Caco-2 (cell line): ENCODE results near the gene SERPINB13. TPM values are rescaled to one million over a fixed set of nuclear protein-coding genes. Genes with fewer than 3 reads are reported as not detected.

Experiments used
- BruUV-seq: library from RNA; stranded (reverse); fragments of 400-500 nt; replicated peaks from 2 replicates; lab custom pipeline; 2021; lab: Mats Ljungman, UMichigan
- CTCF ChIA-PET: fragments of 300-600 bp; sonication (Branson Sonifier 250); formaldehyde crosslinking; loops from one replicate; lab custom pipeline; 2022; ENCODE audit warnings: antibody characterized with exemption; lab: Charles Lee
- POLR2A ChIA-PET: fragments of 300-600 bp; sonication (Branson Sonifier 250); formaldehyde crosslinking; loops from one replicate; lab custom pipeline; 2022; ENCODE audit warnings: antibody characterized with exemption; lab: Charles Lee
- DNase-seq, 2 experiments: peaks; one replicate each; pipeline versions ENCODE4 v3.0.0 to v3.0.0-alpha.2; 2020 to 2022
- H3K27me3 ChIP-seq: replicated peaks from 2 replicates; pipeline ENCODE4 v1.6.0; 2011; ENCODE audit warnings: low read length; ENCODE audit not compliant: control insufficient read depth, insufficient read depth
- H3K36me3 ChIP-seq: 2 replicates; pipeline ENCODE4 v1.5.1; 2011; ENCODE audit warnings: low read length; ENCODE audit not compliant: control insufficient read depth, insufficient read depth
- H3K4me1 ChIP-seq: fragments of 250-450 bp; sonication (Bioruptor Pico); 2 replicates; pipeline ENCODE4 v1.5.1; 2020; ENCODE audit warnings: mild to moderate bottlenecking
- H3K4me3 ChIP-seq: 2 replicates; pipeline ENCODE4 v1.5.1; 2011; ENCODE audit warnings: low read depth, mild to moderate bottlenecking, control low read depth, low read length
- H3K9me3 ChIP-seq: fragments of 250-450 bp; sonication (Bioruptor Pico); 2 replicates; pipeline ENCODE4 v1.5.1; 2020; ENCODE audit warnings: mild to moderate bottlenecking, moderate library complexity
- H3K27ac Mint-ChIP-seq: one replicate; pipeline ENCODE4 v1.8.0; 2022; ENCODE audit warnings: mixed read lengths; ENCODE audit not compliant: unreplicated experiment
- H3K27me3 Mint-ChIP-seq: one replicate; pipeline ENCODE4 v1.8.0; 2022; ENCODE audit warnings: mixed read lengths; ENCODE audit not compliant: insufficient read depth, unreplicated experiment
- H3K36me3 Mint-ChIP-seq: one replicate; pipeline ENCODE4 v1.8.0; 2022; ENCODE audit warnings: mild to moderate bottlenecking, mixed read lengths; ENCODE audit not compliant: insufficient read depth, unreplicated experiment
- H3K4me1 Mint-ChIP-seq: one replicate; pipeline ENCODE4 v1.8.0; 2022; ENCODE audit warnings: low read depth, mixed read lengths; ENCODE audit not compliant: unreplicated experiment
- H3K4me3 Mint-ChIP-seq: one replicate; pipeline ENCODE4 v1.8.0; 2022; ENCODE audit warnings: mild to moderate bottlenecking, moderate library complexity, mixed read lengths; ENCODE audit not compliant: unreplicated experiment
- H3K9me3 Mint-ChIP-seq: one replicate; pipeline ENCODE4 v1.8.0; 2022; ENCODE audit warnings: mixed read lengths; ENCODE audit not compliant: unreplicated experiment
- CTCF ChIP-seq, 2 experiments: fragments of 200-600 bp in 1 of 2; IDR thresholded peaks; 1 replicate in 1 of 2; 2 replicates in 1 of 2; pipeline versions ENCODE4 v1.5.1 to v1.8.0; 2011 to 2022; ENCODE audit warnings: antibody characterized with exemption in 1 of 2, control low read depth in 1 of 2, inconsistent platforms in 1 of 2, low read depth in 1 of 2, low read length in 1 of 2, mild to moderate bottlenecking in 1 of 2, moderate library complexity in 1 of 2; ENCODE audit not compliant: insufficient read depth in 1 of 2, severe bottlenecking in 1 of 2, unreplicated experiment in 1 of 2
- intact Hi-C: fragments of 100-400 bp; cut with micrococcal nuclease; formaldehyde crosslinking; loops from one replicate; pipeline ENCODE4 v1.10.0; 2022; ENCODE audit not compliant: unreplicated experiment
- total RNA-seq: library from RNA; stranded (reverse); gene quantifications from 2 replicates; pipeline ENCODE4 v1.2.3, GENCODE V29; 2022

Gene SERPINB13
- total RNA-seq, 1 experiment from 2014 or later, result not detected

- DNase-seq, result no peak
- H3K27me3 ChIP-seq, result no peaks in the 10 kb centered on the region
- intact Hi-C loops, result no loop called here
- ChIA-PET CTCF (no interaction called here), POLR2A (no interaction called here)
- no peaks in the 10 kb centered on the region for H3K4me1 ChIP-seq
- no peaks in the 10 kb centered on the region for H3K36me3 Mint-ChIP-seq
- TF ChIP-seq CTCF (IDR thresholded peaks at IDR 0.05; ENCODE audit: insufficient read depth in 1 of 2, low read depth in 1 of 2, low read length in 1 of 2, severe bottlenecking in 1 of 2, unreplicated experiment in 1 of 2), result no peak
- H3K36me3 ChIP-seq, result no peaks in the 10 kb centered on the region
- H3K9me3 Mint-ChIP-seq, result no peaks in the 10 kb centered on the region
- no peaks in the 10 kb centered on the region for H3K9me3 ChIP-seq
- no peak overlapping the region for H3K27ac Mint-ChIP-seq
- no peak overlapping the region for H3K4me3 Mint-ChIP-seq
- H3K4me3 ChIP-seq, result no peak overlapping the region
- H3K4me1 Mint-ChIP-seq, result no peaks in the 10 kb centered on the region
- no TSS peak for BruUV-seq
- no peaks in the 10 kb centered on the region for H3K27me3 Mint-ChIP-seq
Measured at GRCh38 chr18:63551769-63552168, 35.4 kb upstream of the SERPINB13 start.

- Mint-ChIP-seq H3K27me3 (no peaks in the 10 kb centered on the region), H3K4me3 (no peak overlapping the region), H3K27ac (no peak overlapping the region), H3K36me3 (no peaks in the 10 kb centered on the region), H3K9me3 (no peaks in the 10 kb centered on the region), H3K4me1 (no peaks in the 10 kb centered on the region)
- no TSS peak for BruUV-seq
- Histone ChIP-seq H3K36me3 (no peaks in the 10 kb centered on the region), H3K4me1 (no peaks in the 10 kb centered on the region), H3K4me3 (no peak overlapping the region), H3K27me3 (no peaks in the 10 kb centered on the region), H3K9me3 (no peaks in the 10 kb centered on the region)
- intact Hi-C loops, result no loop called here
- no peak for TF ChIP-seq CTCF (IDR thresholded peaks at IDR 0.05; ENCODE audit: insufficient read depth in 1 of 2, low read depth in 1 of 2, low read length in 1 of 2, severe bottlenecking in 1 of 2, unreplicated experiment in 1 of 2)
- CTCF ChIA-PET, result no interaction called here
- DNase-seq, result no peak
- POLR2A ChIA-PET, result no interaction called here
Measured at GRCh38 chr18:63552581-63552980, 34.6 kb upstream of the SERPINB13 start.

- no peak for DNase-seq
- CTCF ChIA-PET, result no interaction called here
- Histone ChIP-seq H3K36me3 (no peaks in the 10 kb centered on the region), H3K4me3 (no peak overlapping the region), H3K9me3 (no peaks in the 10 kb centered on the region), H3K27me3 (no peaks in the 10 kb centered on the region), H3K4me1 (no peaks in the 10 kb centered on the region)
- BruUV-seq, result no TSS peak
- Mint-ChIP-seq H3K27me3 (no peaks in the 10 kb centered on the region), H3K36me3 (no peaks in the 10 kb centered on the region), H3K9me3 (no peaks in the 10 kb centered on the region), H3K27ac (no peak overlapping the region), H3K4me1 (no peaks in the 10 kb centered on the region), H3K4me3 (no peak overlapping the region)
- POLR2A ChIA-PET, result no interaction called here
- no peak for TF ChIP-seq CTCF (IDR thresholded peaks at IDR 0.05; ENCODE audit: insufficient read depth in 1 of 2, low read depth in 1 of 2, low read length in 1 of 2, severe bottlenecking in 1 of 2, unreplicated experiment in 1 of 2)
- intact Hi-C loops, result no loop called here
Measured at GRCh38 chr18:63553081-63553480, 34.1 kb upstream of the SERPINB13 start.
